Effector memory CD4-positive, alpha-beta T cell (primary cell): Measurements from ENCODE around the gene PDSS2.
"Not testable (repeated sequence)": the region's sequence is repeated elsewhere in the genome, so short reads cannot be mapped to it uniquely, and the experiment has no call there.

Source experiments
- DNase-seq, 3 donors: peaks; one replicate each; pipeline ENCODE4 v3.0.0-alpha.2; 2020
- H3K27ac ChIP-seq: 2 replicates; pipeline ENCODE4 v1.7.0; 2013; ENCODE audit warnings: mild to moderate bottlenecking, low read length, moderate library complexity; ENCODE audit not compliant: insufficient read depth, poor library complexity, severe bottlenecking
- H3K27me3 ChIP-seq: replicated peaks from 2 replicates; pipeline ENCODE4 v1.7.0; 2013; ENCODE audit warnings: mild to moderate bottlenecking, low read length; ENCODE audit not compliant: insufficient read depth, control insufficient read depth, poor library complexity, severe bottlenecking
- H3K36me3 ChIP-seq: 2 replicates; pipeline ENCODE4 v1.7.0; 2013; ENCODE audit warnings: mild to moderate bottlenecking, low read length, moderate library complexity; ENCODE audit not compliant: control insufficient read depth, insufficient read depth
- H3K4me1 ChIP-seq: 2 replicates; pipeline ENCODE4 v1.7.0; 2013; ENCODE audit warnings: low read length, mild to moderate bottlenecking; ENCODE audit not compliant: control insufficient read depth, insufficient read depth, poor library complexity, severe bottlenecking
- H3K4me3 ChIP-seq: 2 replicates; pipeline ENCODE4 v1.7.0; 2013; ENCODE audit warnings: low read length, low read depth, mild to moderate bottlenecking; ENCODE audit not compliant: insufficient read depth, poor library complexity, severe bottlenecking
- H3K9me3 ChIP-seq: 2 replicates; pipeline ENCODE4 v1.7.0; 2013; ENCODE audit warnings: mild to moderate bottlenecking, low read length, moderate library complexity; ENCODE audit not compliant: control insufficient read depth

The PDSS2 gene

GRCh38 chr6:107173779-107174178 is 285.6 kb downstream of the PDSS2 start:
- Histone ChIP-seq H3K27ac (no peak overlapping the region), H3K4me3 (no peak overlapping the region), H3K9me3 (no peaks in the 10 kb centered on the region), H3K4me1 (no peaks in the 10 kb centered on the region), H3K27me3 (no peaks in the 10 kb centered on the region), H3K36me3 (no peaks in the 10 kb centered on the region)
- no peak for DNase-seq

GRCh38 chr6:107171513-107171912 is 287.9 kb downstream of the PDSS2 start:
- Histone ChIP-seq H3K27ac (no peak overlapping the region), H3K9me3 (no peaks in the 10 kb centered on the region), H3K27me3 (no peaks in the 10 kb centered on the region), H3K36me3 (no peaks in the 10 kb centered on the region), H3K4me1 (no peaks in the 10 kb centered on the region), H3K4me3 (no peak overlapping the region)
- no peak for DNase-seq

GRCh38 chr6:107164299-107164698 is 295.1 kb downstream of the PDSS2 start:
- H3K9me3 ChIP-seq, H3K27ac ChIP-seq, H3K4me3 ChIP-seq, H3K36me3 ChIP-seq, H3K27me3 ChIP-seq, DNase-seq, H3K4me1 ChIP-seq: not testable (repeated sequence)

GRCh38 chr6:107161521-107161920 is 297.8 kb downstream of the PDSS2 start:
- Histone ChIP-seq H3K4me3 (no peak overlapping the region), H3K27me3 (no peaks in the 10 kb centered on the region), H3K9me3 (no peaks in the 10 kb centered on the region), H3K4me1 (no peaks in the 10 kb centered on the region), H3K36me3 (no peaks in the 10 kb centered on the region), H3K27ac (no peak overlapping the region)
- DNase-seq: no peak

- Histone ChIP-seq H3K9me3 (no peaks in the 10 kb centered on the region), H3K4me1 (no peaks in the 10 kb centered on the region), H3K27ac (no peak overlapping the region), H3K27me3 (no peaks in the 10 kb centered on the region), H3K36me3 (no peaks in the 10 kb centered on the region), H3K4me3 (no peak overlapping the region)
- no peak for DNase-seq
Measured at GRCh38 chr6:107156617-107157016, 302.7 kb downstream of the PDSS2 start.

- DNase-seq: no peak
- Histone ChIP-seq H3K27me3 (no peaks in the 10 kb centered on the region), H3K4me1 (no peaks in the 10 kb centered on the region), H3K36me3 (no peaks in the 10 kb centered on the region), H3K9me3 (no peaks in the 10 kb centered on the region), H3K27ac (no peak overlapping the region), H3K4me3 (no peak overlapping the region)
Measured at GRCh38 chr6:107154801-107155160, 304.6 kb downstream of the PDSS2 start.

GRCh38 chr6:107154131-107154800 is 305.1 kb downstream of the PDSS2 start:
- H3K4me1 ChIP-seq: no peaks in the 10 kb centered on the region
- no peak overlapping the region for H3K27ac ChIP-seq
- H3K9me3 ChIP-seq: no peaks in the 10 kb centered on the region
- H3K36me3 ChIP-seq: no peaks in the 10 kb centered on the region
- no peak for DNase-seq
- H3K27me3 ChIP-seq: no peaks in the 10 kb centered on the region
- no peak overlapping the region for H3K4me3 ChIP-seq

- Histone ChIP-seq H3K27me3 (no peaks in the 10 kb centered on the region), H3K4me3 (no peak overlapping the region), H3K9me3 (no peaks in the 10 kb centered on the region), H3K27ac (no peak overlapping the region), H3K4me1 (no peaks in the 10 kb centered on the region), H3K36me3 (no peaks in the 10 kb centered on the region)
- DNase-seq: no peak
Measured at GRCh38 chr6:107152638-107153430, 306.5 kb downstream of the PDSS2 start.

- no peaks in the 10 kb centered on the region for H3K36me3 ChIP-seq
- no peak overlapping the region for H3K4me3 ChIP-seq
- DNase-seq: no peak
- H3K27me3 ChIP-seq: no peaks in the 10 kb centered on the region
- H3K4me1 ChIP-seq: no peaks in the 10 kb centered on the region
- H3K27ac ChIP-seq: no peak overlapping the region
- H3K9me3 ChIP-seq: no peaks in the 10 kb centered on the region
Measured at GRCh38 chr6:107144666-107145065, 314.7 kb downstream of the PDSS2 start.

- no peaks in the 10 kb centered on the region for H3K9me3 ChIP-seq
- H3K27me3 ChIP-seq: no peaks in the 10 kb centered on the region
- no peaks in the 10 kb centered on the region for H3K36me3 ChIP-seq
- H3K27ac ChIP-seq: no peak overlapping the region
- H3K4me3 ChIP-seq: no peak overlapping the region
- no peak for DNase-seq
- H3K4me1 ChIP-seq: no peaks in the 10 kb centered on the region
Measured at GRCh38 chr6:107144014-107144413, 315.4 kb downstream of the PDSS2 start.
